GM21786 (cell line): Measurements from ENCODE around the gene IFNGR2.
"Not testable (repeated sequence)": the region's sequence is repeated elsewhere in the genome, so short reads cannot be mapped to it uniquely, and the experiment has no call there.

Experiments
- ATAC-seq: cut with Tn5 transposase; IDR thresholded peaks from one replicate; pipeline ENCODE4 v1.9.1; 2021; ENCODE audit not compliant: unreplicated experiment

IFNGR2 gene

GRCh38 chr21:33434770-33435360 is 31.7 kb downstream of the IFNGR2 start:
- ATAC-seq: peak; percentile 92

- ATAC-seq: no peak
Measured at GRCh38 chr21:33437140-33437539, 33.9 kb downstream of the IFNGR2 start.

DNA sequence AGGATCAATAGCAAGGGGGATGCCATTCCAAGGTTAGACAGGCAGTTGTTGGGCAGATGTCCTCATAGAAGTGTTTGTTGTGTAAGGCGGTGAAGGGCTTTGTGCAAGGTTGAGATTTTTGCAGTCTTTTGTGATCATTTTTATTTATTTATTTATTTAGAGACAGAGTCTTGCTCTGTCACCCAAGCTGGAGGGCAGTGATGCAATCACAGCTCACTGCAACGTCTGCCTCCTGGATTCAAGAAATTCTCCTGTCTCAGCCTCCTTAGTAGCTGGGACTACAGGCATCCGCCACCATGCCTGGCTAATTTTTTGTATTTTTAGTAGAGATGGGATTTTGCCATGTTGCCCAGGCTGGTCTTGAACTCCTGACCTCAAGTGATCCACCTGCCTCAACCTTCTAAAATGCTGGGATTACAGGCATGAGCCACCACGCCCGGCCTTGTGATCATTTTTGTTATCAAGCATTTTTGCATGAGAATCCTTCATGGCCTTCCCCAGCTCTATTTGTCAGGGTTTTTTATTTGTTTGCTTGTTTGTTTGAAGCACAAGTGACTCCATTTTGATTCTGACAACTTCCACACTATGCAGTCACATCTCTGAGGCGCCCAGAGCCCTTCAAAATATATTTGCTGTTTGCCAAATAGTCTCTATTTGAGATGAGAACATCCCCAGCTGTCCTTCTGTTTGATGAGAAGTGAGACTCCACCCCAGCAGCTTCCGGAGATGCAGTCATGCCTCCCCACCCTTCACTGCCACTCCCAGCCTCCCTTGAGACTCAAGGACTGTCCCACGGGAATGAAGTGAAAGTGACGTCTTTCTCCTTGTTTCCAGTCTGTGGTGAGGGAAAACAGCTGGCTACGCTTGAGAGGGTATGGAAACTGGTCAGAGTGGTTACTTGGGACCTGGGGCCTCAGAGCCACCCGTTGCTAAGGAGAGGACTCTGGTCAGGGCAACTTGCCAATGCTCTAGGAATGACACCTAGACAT is 38.6 kb downstream of the IFNGR2 start:
- peak; percentile 65 for ATAC-seq

GRCh38 chr21:33443194-33443593 is 40.0 kb downstream of the IFNGR2 start:
- no peak for ATAC-seq

- no peak for ATAC-seq
Measured at GRCh38 chr21:33444499-33444898, 41.3 kb downstream of the IFNGR2 start.

- ATAC-seq: not testable (repeated sequence)
Measured at GRCh38 chr21:33446620-33447019, 43.4 kb downstream of the IFNGR2 start.

DNA sequence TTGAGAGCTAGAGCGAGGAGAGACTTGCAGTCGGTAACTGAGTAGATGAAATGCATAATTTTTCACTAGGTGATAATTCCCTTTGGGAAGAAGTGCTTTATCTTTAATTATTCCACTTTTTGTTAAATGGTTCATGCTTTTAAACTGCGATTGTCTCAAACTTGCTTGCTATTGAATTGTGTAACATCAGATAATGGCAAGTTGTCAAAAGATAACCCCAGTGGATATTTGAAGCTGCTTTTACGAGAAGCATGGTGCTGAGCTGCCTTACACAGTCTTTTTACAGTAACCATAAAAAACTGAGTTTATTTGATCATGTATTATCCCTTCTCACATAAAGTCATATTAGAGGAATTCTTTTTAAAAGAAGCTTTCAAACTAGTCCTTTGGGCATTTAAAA is 46.4 kb downstream of the IFNGR2 start:
- no peak for ATAC-seq

DNA sequence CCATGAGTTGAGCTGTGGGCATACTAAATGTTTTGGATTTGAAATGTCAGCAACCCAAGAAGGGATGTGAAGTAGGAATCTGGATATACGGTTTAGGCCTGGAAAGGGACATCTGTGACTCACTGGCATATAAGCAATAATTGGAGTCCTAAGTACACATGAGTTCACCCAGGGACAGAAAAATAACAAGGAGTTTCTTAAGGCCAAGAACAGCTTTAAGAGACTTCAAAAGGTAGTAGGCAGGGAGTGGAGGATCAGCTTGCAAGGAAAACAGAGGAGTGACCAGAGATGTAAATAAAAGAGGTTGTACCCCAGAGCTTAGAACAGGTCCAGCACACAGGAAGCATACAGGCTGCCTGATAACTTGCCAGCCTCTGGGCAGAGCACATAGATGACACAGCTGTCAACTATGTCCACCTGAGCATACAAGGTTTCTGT is 48.4 kb downstream of the IFNGR2 start:
- ATAC-seq: no peak

DNA sequence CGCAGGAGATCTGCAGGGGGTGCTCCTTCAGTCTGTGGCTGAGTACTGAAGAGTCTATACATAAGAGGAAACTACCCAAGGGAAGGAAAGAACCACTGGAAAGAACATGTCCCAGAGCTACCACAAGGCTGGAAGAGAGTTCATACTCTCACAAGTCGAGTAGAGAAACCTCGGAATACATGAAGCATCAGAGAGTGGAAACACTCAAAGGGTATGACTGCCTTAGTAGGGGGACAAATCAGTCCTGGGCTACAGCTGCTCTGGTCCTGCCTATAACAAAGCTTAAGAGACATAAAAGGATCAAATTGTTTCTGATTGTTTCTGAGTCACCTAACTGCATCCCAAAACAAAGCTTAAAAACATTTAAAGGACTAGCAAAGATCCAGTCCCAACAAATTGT is 49.1 kb downstream of the IFNGR2 start:
- no peak for ATAC-seq

- ATAC-seq: no peak
Measured at GRCh38 chr21:33455686-33456446, 52.7 kb downstream of the IFNGR2 start.

DNA sequence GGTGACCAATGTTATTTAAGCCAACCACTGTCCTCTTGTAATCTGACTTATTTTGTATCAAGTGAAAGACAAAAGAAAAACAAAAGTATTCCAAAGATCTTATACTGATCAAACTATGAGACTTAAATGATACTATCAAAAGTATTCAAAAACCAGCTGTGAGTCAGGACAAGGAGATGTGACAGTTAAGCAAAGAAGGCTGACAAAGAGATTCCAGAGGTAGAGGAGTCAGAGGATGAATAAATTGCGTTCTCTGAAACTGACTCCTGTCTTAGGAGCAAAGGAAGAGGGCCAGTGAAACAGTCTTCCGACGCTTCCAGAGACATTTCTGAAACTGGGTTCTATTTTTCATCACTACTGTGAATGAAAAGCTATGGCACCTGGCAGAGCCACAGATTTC is 55.6 kb downstream of the IFNGR2 start:
- no peak for ATAC-seq

DNA sequence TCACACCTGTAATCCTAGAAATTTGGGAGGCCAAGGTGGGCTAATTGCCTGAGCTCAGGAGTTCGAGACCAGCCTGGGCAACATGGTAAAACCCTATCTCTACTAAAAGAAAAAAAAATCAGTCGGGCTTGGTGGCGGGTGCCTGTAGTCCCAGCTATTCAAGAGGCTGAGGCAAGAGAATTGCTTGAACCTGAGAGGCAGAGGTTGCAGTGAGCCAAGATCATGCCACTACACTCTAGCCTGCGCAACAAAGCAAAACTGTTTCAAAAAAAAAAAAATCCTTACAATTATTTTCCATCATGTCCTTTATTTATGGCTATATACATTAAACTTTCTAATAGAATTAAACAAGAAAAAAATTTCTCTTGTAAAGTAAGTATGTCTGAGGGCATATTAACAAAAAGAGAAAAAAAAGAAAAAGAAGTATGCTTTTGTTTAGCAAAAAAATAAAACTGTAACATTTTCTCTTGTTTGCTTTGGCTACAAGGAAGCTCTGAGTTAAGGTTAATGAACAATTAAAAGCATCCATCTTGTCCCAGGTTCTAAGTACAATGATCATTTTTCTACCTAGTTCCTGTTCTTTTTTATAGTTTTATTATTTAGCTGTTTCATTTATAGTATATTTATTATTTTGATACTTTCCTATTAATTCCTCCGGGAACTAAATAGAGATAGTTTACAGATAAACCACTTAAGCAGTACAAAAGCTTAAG is 58.5 kb downstream of the IFNGR2 start:
- ATAC-seq: no peak

- not testable (repeated sequence) for ATAC-seq
Measured at GRCh38 chr21:33469183-33469582, 66.0 kb downstream of the IFNGR2 start.

DNA sequence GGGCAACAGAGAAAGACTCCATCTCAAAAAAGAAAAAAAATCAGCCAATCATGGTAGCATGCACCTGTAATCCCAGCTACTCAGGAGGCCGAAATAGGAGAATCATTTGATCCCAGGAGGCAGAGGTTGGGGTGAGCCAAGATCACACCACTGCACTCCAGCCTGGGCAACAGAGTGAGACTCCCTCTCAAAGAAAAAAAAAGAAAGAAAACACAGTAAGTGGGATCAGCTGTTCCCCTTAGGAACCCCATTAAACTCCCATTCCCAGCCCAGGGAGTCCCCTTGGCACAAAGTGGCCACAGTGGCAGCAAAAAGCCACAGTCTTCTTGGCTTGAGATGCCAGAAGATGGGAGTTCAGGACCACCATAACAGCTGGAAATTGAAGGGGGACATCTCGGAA is 67.5 kb downstream of the IFNGR2 start:
- no peak for ATAC-seq

- ATAC-seq: no peak
Measured at GRCh38 chr21:33473344-33473743, 70.1 kb downstream of the IFNGR2 start.

DNA sequence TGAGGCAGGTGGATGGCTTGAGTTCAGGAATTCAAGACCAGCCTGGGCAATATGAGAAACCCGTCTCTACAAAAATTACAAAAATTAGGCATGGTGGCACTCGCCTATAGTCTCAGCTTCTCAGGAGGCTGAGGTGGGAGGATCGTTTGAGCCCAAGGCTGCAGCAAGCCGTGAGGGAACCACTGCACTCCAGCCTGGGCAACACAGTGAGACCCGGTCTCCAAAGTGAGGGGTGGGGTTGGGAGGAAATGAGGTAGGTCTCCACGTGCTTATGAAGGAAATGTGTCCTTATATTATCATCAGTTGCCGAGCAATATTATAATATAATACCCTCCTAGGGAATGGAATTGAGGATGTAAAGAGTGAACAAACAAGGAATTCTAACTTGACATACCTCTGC is 73.9 kb downstream of the IFNGR2 start:
- ATAC-seq: no peak

- no peak for ATAC-seq
Measured at GRCh38 chr21:33478182-33478581, 75.0 kb downstream of the IFNGR2 start.

GRCh38 chr21:33478935-33479678 is 75.9 kb downstream of the IFNGR2 start:
- ATAC-seq: peak; percentile 25

- peak; percentile 87 for ATAC-seq
Measured at GRCh38 chr21:33479679-33480480, 76.7 kb downstream of the IFNGR2 start, which contains the start of gene TMEM50B. TMEM50B (minus strand) TSS chr21:33479974; CDS start chr21:33468885, 11,089 bp downstream.
